Ammon's horn (tissue), 1 donor: ENCODE measurements around the gene ADARB2.

Experiments
- DNase-seq: peaks from one replicate; pipeline ENCODE4 v3.0.0-alpha.2; 2016; ENCODE audit warnings: low spot score

ADARB2 gene

GRCh38 chr10:1209355-1209979 lies 527.9 kb downstream of the ADARB2 start:
- DNase-seq, result no peak

- no peak for DNase-seq
These were observed 528.7 kb downstream of the ADARB2 start for GRCh38 chr10:1208366-1209311.

- no peak for DNase-seq
These were observed 530.7 kb downstream of the ADARB2 start for GRCh38 chr10:1206601-1207000.

GRCh38 chr10:1206101-1206500 lies 531.2 kb downstream of the ADARB2 start:
- no peak for DNase-seq

DNA sequence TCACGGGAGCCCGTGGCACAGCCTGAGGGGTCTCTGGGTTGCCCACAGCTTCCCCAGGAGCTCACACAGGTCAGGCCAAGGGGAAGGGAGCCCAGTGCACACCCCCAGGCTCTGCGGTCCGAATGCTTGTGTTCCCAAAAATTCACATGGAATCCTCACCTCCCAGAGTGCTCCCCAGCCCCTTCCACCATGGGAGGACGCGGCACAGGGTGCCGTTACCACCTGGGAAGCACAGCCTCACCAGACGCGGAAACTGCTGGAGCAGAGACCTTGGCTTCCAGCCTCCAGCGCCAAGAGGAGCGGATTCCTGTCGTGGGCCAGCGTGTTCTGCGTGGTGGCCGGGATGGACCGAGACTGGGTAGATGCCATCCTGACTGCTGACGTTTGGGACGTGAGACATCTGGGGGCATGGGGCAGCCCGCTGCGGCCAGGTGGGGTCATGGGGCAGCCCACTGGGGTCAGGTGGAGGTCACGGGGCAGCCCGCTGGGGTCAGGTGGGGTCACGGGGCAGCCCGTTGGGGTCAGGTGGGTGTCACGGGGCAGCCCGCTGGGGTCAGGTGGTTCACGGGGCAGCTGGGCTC lies 531.8 kb downstream of the ADARB2 start:
- no peak for DNase-seq

DNA sequence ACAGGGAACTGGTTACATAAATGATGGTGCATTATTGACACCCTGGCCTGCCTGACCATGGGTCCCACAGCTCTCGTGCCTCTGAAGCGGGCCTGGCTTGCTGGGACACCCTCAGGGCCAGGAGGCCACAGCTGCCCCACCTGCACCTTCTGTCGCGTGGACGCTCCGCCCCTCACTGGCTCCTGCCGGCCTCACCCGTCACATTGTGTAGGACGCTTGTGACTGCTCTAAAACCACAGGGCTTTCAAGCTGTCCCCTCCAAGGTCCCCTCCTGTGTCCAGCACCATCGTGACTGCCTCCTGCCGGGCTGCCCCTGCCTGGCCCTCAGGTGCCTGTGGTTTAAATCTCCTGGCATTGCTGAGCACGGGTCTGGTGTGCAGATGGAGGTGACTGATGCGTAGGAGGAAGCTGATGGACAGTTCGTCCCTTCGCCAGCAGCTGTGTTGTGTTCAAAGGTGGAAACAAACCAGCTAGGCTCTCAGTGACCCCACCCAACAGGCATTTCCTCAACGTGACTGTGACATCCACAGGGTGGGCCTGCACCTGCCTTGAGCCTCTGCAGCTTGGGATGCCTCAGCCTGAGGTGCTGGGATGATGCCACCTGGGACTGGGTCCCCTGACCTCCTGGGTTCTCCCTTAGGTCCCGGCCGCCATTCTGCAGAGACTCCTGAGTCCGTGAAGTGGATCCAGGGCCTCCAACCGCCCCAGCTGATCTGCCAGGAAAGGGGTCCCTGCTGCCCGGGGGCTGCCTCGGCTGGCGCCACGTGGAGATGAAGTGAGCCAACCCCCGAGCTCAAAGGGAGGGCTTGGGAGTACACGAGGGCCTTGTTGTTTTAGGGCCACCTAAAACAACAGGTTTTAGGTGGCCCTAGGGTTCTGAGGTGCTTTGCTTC lies 532.6 kb downstream of the ADARB2 start:
- no peak for DNase-seq

- DNase-seq, result no peak
These were observed 533.6 kb downstream of the ADARB2 start for GRCh38 chr10:1203704-1204103.

DNA sequence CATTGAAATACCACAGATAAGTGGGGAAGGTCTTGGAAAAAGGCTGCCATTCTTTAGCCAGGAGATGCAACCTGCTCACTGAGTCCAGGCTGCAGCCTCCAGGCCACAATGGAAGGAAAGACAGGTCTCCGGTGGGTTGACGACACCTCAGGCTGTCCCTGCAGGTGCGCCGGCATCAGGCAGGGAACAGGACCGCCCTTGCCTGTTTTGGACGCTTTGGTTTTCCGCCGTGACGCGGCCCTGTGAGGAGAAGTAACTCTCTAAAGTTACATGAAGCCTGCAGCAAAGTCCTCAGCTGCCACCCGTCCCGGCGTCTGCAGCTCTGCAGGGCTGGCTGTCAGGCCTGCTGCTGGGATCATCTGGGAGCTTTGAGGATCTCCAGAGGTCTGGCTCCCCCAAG lies 534.1 kb downstream of the ADARB2 start:
- no peak for DNase-seq

- no peak for DNase-seq
These were observed 535.0 kb downstream of the ADARB2 start for GRCh38 chr10:1202343-1202742.

GRCh38 chr10:1200866-1201807 lies 536.2 kb downstream of the ADARB2 start:
- no peak for DNase-seq

DNA sequence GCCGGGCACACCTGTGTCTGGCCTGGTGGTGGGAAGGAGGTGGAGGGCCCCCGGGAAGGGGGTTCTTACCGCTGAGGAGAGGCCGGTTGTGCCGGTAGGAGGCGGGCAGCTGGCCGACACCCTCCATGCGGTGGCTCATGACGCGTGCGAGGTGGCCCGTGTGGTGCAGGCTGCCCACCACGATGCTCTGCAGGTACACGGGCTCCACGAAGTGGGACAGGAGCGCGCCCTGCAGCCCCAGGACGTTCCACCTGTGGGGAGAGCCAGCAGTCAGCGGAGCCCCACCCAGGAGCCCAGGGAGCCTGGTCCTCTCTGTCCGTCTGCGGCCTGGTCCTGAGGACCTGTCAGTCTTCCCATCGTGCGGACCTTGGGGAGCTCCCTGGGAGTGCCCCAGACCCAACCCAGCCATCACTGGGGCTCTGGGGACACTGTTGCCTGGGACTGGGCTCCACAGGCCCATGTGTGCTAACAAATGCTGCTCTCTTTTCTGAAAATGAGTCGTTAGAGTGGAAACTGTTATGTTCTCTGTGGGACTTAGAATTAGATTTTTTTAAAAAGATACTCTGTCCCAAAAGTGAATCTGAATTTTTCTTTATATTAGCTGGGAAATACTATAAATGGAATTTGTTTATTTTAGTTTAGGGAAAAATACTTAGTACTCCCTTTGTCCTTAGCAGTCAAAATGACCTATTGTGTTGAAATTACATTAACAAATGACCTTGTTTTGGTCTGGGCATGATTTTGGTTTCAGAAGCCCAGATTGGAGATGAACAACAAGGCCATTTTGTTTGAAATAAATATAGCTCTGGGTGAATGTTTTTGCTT lies 537.2 kb downstream of the ADARB2 start:
- DNase-seq, result peak; percentile 69

DNA sequence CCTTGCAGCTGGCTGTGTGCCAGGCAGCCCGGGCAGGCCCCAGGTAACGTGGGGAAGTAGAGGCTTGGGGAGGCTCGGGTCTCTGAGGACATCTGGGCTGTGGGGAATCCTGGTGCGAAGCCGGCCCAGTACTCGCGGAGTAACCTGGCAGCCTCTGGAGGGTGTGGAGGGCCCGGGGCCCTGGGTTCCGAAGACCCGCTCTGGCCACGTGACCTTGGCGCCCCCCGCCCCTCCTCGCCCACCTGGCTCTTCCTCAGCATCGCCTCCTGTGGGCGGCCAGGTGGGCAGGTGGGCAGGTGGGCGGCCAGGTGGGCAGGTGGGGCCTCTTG lies 538.0 kb downstream of the ADARB2 start:
- no peak for DNase-seq

- no peak for DNase-seq
These were observed 538.6 kb downstream of the ADARB2 start for GRCh38 chr10:1198453-1199344.

GRCh38 chr10:1197384-1197783 lies 539.9 kb downstream of the ADARB2 start:
- DNase-seq, result no peak

DNA sequence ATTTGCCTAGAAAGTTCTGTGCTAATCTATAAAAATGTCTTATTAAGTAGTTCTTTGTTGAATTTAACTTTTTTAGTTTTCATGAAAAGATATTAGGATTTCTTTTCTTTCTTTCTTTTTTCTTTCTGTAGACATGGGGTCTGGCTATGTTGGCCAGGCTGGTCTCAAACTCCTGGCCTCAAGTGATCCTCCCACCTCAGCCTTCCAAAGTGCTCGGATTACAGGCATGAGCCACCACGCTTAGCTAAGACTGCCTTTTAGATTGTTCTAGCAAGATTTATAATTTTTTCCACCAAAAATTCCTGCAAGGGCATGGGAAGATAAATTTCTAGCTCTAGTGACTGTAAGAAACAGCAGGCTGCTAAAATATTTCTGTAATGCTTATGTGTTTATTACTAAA lies 540.7 kb downstream of the ADARB2 start:
- no peak for DNase-seq

DNA sequence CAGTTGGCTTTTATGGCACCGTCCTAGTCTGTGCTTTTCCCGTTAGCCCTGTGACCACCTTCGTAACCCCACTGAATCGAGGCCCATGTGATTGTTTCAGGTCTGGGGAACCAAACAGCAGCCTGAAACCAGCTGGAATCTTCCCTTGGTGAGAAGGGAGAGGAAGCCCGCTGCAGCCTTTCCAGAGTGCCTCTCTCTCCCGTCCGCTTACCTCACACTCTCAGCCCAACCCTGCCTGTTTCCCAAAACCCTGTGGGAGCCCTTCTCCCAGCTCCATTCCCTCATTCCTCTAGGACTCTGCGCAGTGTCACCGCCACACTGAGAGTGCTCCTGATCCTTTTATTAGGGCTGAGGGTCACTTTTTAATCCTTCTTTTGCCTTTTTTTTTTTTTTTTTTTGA lies 541.5 kb downstream of the ADARB2 start:
- no peak for DNase-seq

DNA sequence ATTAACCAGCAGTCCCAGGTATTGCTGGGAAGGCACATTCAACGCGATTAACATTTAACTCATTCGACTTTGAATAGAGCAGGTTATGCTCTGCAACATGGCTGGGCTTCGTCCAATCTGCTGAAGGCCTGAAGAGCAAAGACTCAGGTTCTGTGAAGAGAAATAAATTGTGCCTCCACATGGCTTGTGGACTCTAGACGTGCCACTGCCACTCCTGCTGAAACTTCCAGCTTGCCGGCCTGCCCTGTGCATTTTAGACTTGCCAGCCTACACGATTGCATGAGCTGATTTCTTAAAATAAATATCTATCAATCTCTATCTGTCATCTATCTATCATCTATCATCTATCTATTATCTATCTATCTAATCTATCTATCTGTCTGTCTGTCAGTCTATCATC lies 543.2 kb downstream of the ADARB2 start:
- no peak for DNase-seq

- DNase-seq, result no peak
These were observed 543.8 kb downstream of the ADARB2 start for GRCh38 chr10:1193561-1193960.

DNA sequence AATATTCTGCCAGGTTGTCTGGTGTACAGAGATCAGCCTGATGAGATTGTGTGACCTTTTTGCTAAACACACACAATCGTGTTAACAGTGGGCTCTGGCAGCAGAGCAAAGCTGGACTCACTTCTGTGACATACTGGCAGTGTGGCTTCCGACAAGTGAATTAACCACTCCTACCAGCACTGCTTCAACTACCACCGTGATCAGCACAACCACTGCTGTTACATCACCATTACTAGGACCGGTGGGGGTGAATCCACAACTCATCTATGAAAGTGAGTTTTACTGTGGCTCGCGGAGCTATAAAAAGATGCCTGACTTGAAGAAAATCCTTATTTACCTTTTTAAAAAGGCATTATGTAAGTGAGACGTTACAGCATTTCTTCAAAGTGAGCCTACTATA lies 545.6 kb downstream of the ADARB2 start:
- DNase-seq, result no peak
